Hepatocyte (in vitro differentiated cells): ENCODE data around the gene POLR2L.

Experiments
- EZH2 ChIP-seq: fragments of 200-600 bp; sonication (generic); IDR thresholded peaks from 2 replicates; pipeline ENCODE4 v1.6.1; 2016; ENCODE audit warnings: antibody characterized with exemption, mild to moderate bottlenecking, borderline replicate concordance
- TF ChIP-seq, protein P1 (sequence below): fragments of 200-600 bp; sonication (generic); IDR thresholded peaks from 2 replicates; pipeline ENCODE4 v1.5.1; 2016; ENCODE audit warnings: antibody characterized with exemption, mild to moderate bottlenecking; ENCODE audit not compliant: poor library complexity

DNA sequence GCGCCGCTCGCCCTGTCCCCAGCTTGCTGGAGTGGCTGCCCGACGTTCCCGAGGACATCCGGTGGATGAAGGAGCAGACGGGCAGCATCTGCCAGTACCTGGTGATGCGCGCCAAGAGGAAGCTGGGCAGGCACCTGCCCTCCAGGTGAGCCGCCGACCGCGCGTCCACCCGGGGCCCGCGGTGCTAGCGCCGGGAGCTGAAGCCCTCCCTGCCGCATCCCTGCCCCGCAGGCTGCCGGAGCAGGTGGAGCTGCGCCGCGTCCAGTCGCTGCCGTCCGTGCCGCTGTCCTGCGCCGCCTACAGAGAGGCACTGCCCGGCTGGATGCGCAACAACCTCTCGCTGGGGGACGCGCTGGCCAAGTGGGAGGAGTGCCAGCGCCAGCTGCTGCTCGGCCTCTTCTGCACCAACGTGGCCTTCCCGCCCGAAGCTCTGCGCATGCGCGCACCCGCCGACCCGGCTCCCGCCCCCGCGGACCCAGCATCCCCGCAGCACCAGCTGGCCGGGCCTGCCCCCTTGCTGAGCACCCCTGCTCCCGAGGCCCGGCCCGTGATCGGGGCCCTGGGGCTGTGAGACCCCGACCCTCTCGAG lies 17.9 kb downstream of the POLR2L start:
- TF ChIP-seq, protein P1, sequence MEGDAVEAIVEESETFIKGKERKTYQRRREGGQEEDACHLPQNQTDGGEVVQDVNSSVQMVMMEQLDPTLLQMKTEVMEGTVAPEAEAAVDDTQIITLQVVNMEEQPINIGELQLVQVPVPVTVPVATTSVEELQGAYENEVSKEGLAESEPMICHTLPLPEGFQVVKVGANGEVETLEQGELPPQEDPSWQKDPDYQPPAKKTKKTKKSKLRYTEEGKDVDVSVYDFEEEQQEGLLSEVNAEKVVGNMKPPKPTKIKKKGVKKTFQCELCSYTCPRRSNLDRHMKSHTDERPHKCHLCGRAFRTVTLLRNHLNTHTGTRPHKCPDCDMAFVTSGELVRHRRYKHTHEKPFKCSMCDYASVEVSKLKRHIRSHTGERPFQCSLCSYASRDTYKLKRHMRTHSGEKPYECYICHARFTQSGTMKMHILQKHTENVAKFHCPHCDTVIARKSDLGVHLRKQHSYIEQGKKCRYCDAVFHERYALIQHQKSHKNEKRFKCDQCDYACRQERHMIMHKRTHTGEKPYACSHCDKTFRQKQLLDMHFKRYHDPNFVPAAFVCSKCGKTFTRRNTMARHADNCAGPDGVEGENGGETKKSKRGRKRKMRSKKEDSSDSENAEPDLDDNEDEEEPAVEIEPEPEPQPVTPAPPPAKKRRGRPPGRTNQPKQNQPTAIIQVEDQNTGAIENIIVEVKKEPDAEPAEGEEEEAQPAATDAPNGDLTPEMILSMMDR: no peak
- TF ChIP-seq EZH2: no peak
